Measurements from ENCODE around the gene SERTAD3. TPM values are rescaled to one million over a fixed set of nuclear protein-coding genes. Genes with fewer than 3 reads are reported as not detected.

Gene SERTAD3
- total RNA-seq, 1 donor from 2014 or later = 33.7 TPM

DNA sequence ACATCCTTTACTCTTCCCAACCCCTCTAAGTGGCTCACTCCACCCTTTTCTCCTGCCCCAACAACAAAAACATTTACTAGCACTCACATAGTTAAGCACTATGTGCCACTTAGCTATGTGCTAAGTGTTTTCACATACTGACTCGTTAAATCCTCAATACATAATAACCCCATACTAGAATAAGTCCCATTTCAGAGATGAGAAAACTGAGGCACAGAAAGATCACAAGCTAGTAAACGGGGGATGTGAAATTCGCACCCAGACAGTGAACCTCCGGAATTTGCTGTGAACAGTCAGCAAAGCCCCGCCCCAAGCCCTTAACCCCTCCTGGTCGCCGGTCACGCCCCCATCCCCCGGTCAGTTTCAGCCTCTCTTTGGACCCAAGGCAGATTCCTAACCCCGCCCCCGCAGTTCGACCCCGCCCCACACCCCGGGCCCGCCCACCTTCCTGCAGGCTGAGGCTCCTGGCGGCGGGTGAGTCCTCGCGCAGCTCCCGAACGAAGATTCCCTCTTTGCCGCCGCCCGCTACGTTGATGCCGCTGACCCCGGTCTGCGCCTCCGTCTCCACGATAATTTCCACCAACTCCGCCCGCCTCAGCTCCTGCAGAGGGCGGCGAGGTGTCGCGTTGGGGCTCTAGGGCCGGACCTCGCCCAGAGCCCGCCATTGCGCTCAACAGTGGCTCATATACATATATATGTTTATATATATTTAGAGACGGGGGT lies 40.7 kb downstream of the SERTAD3 start:
- H3K36me3 Mint-ChIP-seq = peaks cover 5% of the 10 kb centered on the region
- TF ChIP-seq, protein P1, sequence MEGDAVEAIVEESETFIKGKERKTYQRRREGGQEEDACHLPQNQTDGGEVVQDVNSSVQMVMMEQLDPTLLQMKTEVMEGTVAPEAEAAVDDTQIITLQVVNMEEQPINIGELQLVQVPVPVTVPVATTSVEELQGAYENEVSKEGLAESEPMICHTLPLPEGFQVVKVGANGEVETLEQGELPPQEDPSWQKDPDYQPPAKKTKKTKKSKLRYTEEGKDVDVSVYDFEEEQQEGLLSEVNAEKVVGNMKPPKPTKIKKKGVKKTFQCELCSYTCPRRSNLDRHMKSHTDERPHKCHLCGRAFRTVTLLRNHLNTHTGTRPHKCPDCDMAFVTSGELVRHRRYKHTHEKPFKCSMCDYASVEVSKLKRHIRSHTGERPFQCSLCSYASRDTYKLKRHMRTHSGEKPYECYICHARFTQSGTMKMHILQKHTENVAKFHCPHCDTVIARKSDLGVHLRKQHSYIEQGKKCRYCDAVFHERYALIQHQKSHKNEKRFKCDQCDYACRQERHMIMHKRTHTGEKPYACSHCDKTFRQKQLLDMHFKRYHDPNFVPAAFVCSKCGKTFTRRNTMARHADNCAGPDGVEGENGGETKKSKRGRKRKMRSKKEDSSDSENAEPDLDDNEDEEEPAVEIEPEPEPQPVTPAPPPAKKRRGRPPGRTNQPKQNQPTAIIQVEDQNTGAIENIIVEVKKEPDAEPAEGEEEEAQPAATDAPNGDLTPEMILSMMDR (conservative IDR thresholded peaks at IDR 0.05) = peak; percentile 36
- H3K27ac Mint-ChIP-seq = peak overlapping the region; percentile 66
- DNase-seq (ENCODE audit: extremely low spot score, unreplicated experiment) = peak; percentile 93
- no peaks in the 10 kb centered on the region for H3K9me3 Mint-ChIP-seq
- H3K4me3 Mint-ChIP-seq = peak overlapping the region; percentile 92
- H3K4me1 Mint-ChIP-seq (ENCODE audit: unreplicated experiment) = peaks cover 22% of the 10 kb centered on the region
- peaks cover 3% of the 10 kb centered on the region for H3K27me3 Mint-ChIP-seq

DNA sequence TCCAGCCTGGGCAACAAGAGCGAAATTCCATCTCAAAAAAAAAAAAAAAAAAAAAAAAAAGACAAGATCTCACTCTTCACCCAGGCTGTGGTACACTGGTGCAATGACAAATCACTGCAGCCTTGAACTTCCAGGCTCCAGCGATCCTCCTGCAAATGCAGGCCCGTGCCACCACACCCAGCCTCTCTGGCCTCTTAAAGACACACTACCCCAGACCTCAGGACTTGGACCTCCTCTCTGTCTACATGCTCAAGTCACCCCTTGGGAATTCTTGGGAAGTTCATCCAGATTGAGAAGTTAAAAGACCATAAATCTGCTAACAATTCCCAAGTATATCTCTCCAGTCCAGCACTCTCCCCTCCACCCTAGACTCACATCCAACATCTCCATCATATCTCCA lies 43.6 kb downstream of the SERTAD3 start:
- Mint-ChIP-seq H3K36me3 (peaks cover 5% of the 10 kb centered on the region), H3K9me3 (no peaks in the 10 kb centered on the region), H3K4me1 (ENCODE audit: unreplicated experiment) (peaks cover 22% of the 10 kb centered on the region), H3K27ac (no peak overlapping the region), H3K4me3 (peak overlapping the region; percentile 10), H3K27me3 (peaks cover 3% of the 10 kb centered on the region)
- DNase-seq (ENCODE audit: extremely low spot score, unreplicated experiment) = no peak
- TF ChIP-seq, protein P1 (conservative IDR thresholded peaks at IDR 0.05) = no peak

DNA sequence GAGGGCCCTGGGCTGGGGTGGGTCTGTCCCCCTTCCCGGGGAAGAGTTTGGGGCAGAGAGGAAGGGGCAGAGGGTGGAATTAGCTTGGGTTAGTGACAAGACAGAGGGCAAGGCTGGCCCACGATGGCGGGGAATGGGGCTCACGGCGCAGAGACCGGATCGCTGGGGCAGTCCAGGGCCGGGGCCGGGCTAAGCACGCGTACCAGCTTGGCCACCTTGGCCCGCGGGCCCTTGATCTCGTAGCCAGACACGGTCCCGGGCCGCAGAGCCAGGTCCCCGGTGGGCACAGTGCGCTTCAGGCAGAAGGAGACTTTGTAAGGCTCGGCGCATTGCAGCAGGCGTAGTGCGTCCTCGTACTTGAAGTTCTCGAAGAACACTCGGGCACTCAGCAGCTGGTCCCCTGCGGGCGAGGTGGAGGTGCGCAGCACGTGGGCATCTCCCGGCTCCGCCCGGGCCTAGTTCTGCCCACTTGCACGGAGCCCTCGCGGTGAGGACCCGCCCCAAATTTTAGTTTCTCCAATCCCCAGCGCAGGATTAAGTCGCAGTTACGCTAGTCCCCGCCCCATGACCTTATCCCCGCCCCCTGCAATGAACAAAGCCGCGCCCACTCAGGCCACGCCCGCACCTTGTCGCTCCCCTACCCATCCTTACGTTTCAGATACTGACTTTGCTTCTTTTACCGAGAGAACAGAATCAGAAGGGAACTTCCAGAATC lies 45.6 kb downstream of the SERTAD3 start:
- H3K4me1 Mint-ChIP-seq (ENCODE audit: unreplicated experiment) = peaks cover 22% of the 10 kb centered on the region
- H3K36me3 Mint-ChIP-seq = peaks cover 5% of the 10 kb centered on the region
- TF ChIP-seq, protein P1 (conservative IDR thresholded peaks at IDR 0.05) = no peak
- DNase-seq (ENCODE audit: extremely low spot score, unreplicated experiment) = no peak
- H3K27me3 Mint-ChIP-seq = peaks cover 3% of the 10 kb centered on the region
- no peak overlapping the region for H3K27ac Mint-ChIP-seq
- H3K4me3 Mint-ChIP-seq = no peak overlapping the region
- H3K9me3 Mint-ChIP-seq = no peaks in the 10 kb centered on the region

DNA sequence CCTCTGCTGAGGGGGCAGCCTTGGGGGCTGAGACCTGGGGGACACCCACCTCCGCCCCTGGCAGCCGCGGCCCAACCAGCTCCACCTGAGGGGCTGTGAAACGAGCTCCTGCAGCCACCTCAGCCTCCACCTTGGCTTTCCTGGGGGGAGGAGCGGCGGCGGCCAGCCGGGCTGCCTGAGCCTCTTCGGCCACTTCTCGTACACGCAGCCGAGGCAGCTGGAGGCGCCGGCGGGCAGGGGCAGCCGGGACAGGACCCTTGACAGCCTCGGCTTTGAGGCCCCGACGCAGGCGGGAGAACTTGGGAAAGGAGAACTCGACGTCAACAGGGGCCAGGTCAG lies 46.6 kb downstream of the SERTAD3 start:
- Mint-ChIP-seq H3K9me3 (no peaks in the 10 kb centered on the region), H3K4me1 (ENCODE audit: unreplicated experiment) (peaks cover 18% of the 10 kb centered on the region)

DNA sequence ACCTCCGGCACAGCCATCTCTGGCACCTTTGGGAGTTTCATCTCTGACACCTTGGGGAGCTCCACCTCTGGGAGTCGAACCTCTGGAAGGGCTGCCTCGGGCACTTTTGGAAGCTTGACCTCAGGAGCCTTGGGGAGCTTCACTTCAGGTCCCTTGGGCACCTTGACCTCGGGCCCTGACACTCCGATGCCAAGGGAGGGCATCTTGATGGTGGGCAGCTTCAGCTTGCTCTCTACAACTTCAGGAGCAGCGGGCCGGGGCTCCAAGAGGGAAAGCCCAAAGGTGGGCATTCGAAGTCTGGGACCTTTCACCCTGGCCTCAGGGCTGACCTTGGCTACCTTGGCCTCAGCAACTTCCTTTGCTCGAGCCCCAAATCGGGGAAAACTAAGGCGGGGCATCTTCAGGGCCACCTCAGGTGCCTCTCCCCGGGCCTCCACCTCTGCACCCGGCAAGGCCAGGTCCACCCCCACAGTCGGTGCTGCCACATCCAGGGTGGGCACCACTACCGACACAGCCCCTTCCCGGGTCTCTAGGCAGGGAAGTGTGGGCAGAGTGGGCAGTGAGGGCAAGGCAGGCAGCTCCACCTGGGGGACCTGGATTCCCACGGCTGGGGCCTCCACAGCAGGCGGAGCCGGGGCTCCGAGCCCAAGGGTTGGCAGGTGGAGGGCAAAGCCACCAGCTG lies 47.1 kb downstream of the SERTAD3 start:
- H3K4me1 Mint-ChIP-seq (ENCODE audit: unreplicated experiment) = peaks cover 21% of the 10 kb centered on the region
- no peak for DNase-seq (ENCODE audit: extremely low spot score, unreplicated experiment)
- H3K27ac Mint-ChIP-seq = no peak overlapping the region
- H3K9me3 Mint-ChIP-seq = no peaks in the 10 kb centered on the region
- peaks cover 5% of the 10 kb centered on the region for H3K36me3 Mint-ChIP-seq
- no peak overlapping the region for H3K4me3 Mint-ChIP-seq
- TF ChIP-seq, protein P1 (conservative IDR thresholded peaks at IDR 0.05) = no peak
- H3K27me3 Mint-ChIP-seq = peaks cover 3% of the 10 kb centered on the region

More for the DNA sequence above, 46.6 kb downstream of the SERTAD3 start:
- Mint-ChIP-seq H3K27ac (no peak overlapping the region), H3K36me3 (peaks cover 5% of the 10 kb centered on the region), H3K27me3 (peaks cover 3% of the 10 kb centered on the region), H3K4me3 (no peak overlapping the region)
- no peak for DNase-seq (ENCODE audit: extremely low spot score, unreplicated experiment)
- TF ChIP-seq, protein P1 (conservative IDR thresholded peaks at IDR 0.05) = no peak

All from type B pancreatic cell (in vitro differentiated cells).